Cardiac fibroblast (primary cell): ENCODE data around the gene ENOSF1.

Experiments
- DNase-seq, 2 donors: peaks; one replicate each; pipeline versions ENCODE4 v3.0.0 to v3.0.0-alpha.2; 2010; ENCODE audit warnings: low read depth in 2 of 2
- H3K4me3 ChIP-seq, 2 donors: replicated peaks in 1 of 2; 1 replicate in 1 of 2; 2 replicates in 1 of 2; pipeline ENCODE4 v1.5.1; 2011; ENCODE audit warnings: low read depth in 2 of 2, low read length in 2 of 2, mild to moderate bottlenecking in 2 of 2, moderate library complexity in 1 of 2
- CTCF ChIP-seq: IDR thresholded peaks from one replicate; pipeline ENCODE4 v1.5.1; 2011; ENCODE audit warnings: low read depth, mild to moderate bottlenecking, low read length, inconsistent platforms

The ENOSF1 gene

GRCh38 chr18:658001-658946 lies 54.2 kb downstream of the ENOSF1 start:
- peak; percentile 87 to 89 for DNase-seq
- H3K4me3 ChIP-seq = peak overlapping the region; percentile 83 to 95
- TF ChIP-seq CTCF = no peak

GRCh38 chr18:657311-658000 lies 55.0 kb downstream of the ENOSF1 start, which contains the start of gene TYMS:
Gene TYMS (plus strand): TSS chr18:657653. CDS start chr18:657743, 90 bp downstream.
- peak; percentile 47 to 50 for DNase-seq
- TF ChIP-seq CTCF = no peak
- H3K4me3 ChIP-seq = peak within 1 kb of the TSS; percentile 83 to 95

GRCh38 chr18:655445-655844 lies 57.0 kb downstream of the ENOSF1 start:
- TF ChIP-seq CTCF = no peak
- H3K4me3 ChIP-seq = no peak overlapping the region
- no peak for DNase-seq

GRCh38 chr18:654601-655000 lies 57.8 kb downstream of the ENOSF1 start:
- no peak overlapping the region for H3K4me3 ChIP-seq
- DNase-seq = no peak
- TF ChIP-seq CTCF = no peak

GRCh38 chr18:653512-653911 lies 58.9 kb downstream of the ENOSF1 start:
- TF ChIP-seq CTCF = no peak
- H3K4me3 ChIP-seq = no peak overlapping the region

GRCh38 chr18:652131-652530 lies 60.3 kb downstream of the ENOSF1 start:
- H3K4me3 ChIP-seq = no peak overlapping the region
- DNase-seq = no peak
- TF ChIP-seq CTCF = no peak

More at GRCh38 chr18:653512-653911, 58.9 kb downstream of the ENOSF1 start:
- no peak for DNase-seq
